ENCODE measurements around the gene OFD1.

DNA sequence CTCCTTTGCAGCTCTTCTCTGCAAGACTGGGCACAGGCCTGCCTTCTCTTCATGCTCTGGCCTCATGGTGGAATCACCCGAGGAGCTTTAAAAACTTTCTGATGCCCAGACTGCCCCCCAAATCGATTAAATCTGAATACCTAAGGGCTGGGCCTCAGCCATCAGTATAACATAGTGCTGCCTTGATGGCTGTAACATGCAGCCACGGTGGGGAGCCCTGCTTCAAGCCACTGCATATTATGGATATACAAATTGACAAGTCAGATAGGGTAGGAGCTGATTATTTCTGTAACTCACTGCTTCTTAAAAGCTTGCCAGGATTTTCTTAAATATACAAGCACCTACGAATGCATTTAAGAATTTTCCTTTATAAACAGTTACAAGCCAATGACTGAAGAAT, 41.8 kb downstream of the OFD1 start:
- no peak for TF ChIP-seq ZNF274 (IDR thresholded peaks at IDR 0.05; ENCODE audit: borderline replicate concordance, extremely low read depth, low read length)
- TF ChIP-seq, protein P1, sequence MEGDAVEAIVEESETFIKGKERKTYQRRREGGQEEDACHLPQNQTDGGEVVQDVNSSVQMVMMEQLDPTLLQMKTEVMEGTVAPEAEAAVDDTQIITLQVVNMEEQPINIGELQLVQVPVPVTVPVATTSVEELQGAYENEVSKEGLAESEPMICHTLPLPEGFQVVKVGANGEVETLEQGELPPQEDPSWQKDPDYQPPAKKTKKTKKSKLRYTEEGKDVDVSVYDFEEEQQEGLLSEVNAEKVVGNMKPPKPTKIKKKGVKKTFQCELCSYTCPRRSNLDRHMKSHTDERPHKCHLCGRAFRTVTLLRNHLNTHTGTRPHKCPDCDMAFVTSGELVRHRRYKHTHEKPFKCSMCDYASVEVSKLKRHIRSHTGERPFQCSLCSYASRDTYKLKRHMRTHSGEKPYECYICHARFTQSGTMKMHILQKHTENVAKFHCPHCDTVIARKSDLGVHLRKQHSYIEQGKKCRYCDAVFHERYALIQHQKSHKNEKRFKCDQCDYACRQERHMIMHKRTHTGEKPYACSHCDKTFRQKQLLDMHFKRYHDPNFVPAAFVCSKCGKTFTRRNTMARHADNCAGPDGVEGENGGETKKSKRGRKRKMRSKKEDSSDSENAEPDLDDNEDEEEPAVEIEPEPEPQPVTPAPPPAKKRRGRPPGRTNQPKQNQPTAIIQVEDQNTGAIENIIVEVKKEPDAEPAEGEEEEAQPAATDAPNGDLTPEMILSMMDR (IDR thresholded peaks at IDR 0.05; ENCODE audit: control extremely low read depth in 1 of 3, insufficient read depth in 1 of 3, low read depth in 1 of 3, low read length in 3 of 3), result no peak
- TF ChIP-seq ASH2L (IDR thresholded peaks at IDR 0.05; ENCODE audit: low read length), result no peak
- TF ChIP-seq, protein P2, sequence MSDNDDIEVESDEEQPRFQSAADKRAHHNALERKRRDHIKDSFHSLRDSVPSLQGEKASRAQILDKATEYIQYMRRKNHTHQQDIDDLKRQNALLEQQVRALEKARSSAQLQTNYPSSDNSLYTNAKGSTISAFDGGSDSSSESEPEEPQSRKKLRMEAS (IDR thresholded peaks at IDR 0.05), result no peak
- no peak for TF ChIP-seq CBX8 (IDR thresholded peaks at IDR 0.05; ENCODE audit: borderline replicate concordance, low read depth, low read length)
- TF ChIP-seq POLR2A (IDR thresholded peaks at IDR 0.05; ENCODE audit: control extremely low read depth in 1 of 2, low read depth in 2 of 2, low read length in 2 of 2), result no peak
- TF ChIP-seq RAD21 (IDR thresholded peaks at IDR 0.05 in 1 of 2, conservative IDR thresholded peaks at IDR 0.05 in 1 of 2; ENCODE audit: low read depth in 2 of 2, low read length in 2 of 2), result no peak
- no peak for TF ChIP-seq SP4 (IDR thresholded peaks at IDR 0.05; ENCODE audit: low read length)
- TF ChIP-seq SIN3A (conservative IDR thresholded peaks at IDR 0.05 in 1 of 2, IDR thresholded peaks at IDR 0.05 in 1 of 2; ENCODE audit: low read depth in 1 of 2, low read length in 2 of 2), result no peak
- TF ChIP-seq GABPA (IDR thresholded peaks at IDR 0.05; ENCODE audit: borderline replicate concordance, insufficient read depth, low read length), result no peak
- TF ChIP-seq POLR2AphosphoS5 (IDR thresholded peaks at IDR 0.05; ENCODE audit: low read depth, low read length), result no peak
- TF ChIP-seq, protein P3, sequence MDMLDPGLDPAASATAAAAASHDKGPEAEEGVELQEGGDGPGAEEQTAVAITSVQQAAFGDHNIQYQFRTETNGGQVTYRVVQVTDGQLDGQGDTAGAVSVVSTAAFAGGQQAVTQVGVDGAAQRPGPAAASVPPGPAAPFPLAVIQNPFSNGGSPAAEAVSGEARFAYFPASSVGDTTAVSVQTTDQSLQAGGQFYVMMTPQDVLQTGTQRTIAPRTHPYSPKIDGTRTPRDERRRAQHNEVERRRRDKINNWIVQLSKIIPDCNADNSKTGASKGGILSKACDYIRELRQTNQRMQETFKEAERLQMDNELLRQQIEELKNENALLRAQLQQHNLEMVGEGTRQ (IDR thresholded peaks at IDR 0.05; ENCODE audit: low read length), result no peak

All from H1 (cell line).